NCI-H524 (cell line): ENCODE data around the gene SMIM24.
"Not testable (repeated sequence)": the region's sequence is repeated elsewhere in the genome, so short reads cannot be mapped to it uniquely, and the experiment has no call there.

Experiments
- DNase-seq, 2 experiments: peaks; one replicate each; lab custom pipeline; 2025; lab: John Stamatoyannopoulos, UW

Gene SMIM24

GRCh38 chr19:3455960-3456601 lies 24.2 kb downstream of the SMIM24 start:
- DNase-seq, result no peak

- DNase-seq, result no peak
These were observed 24.9 kb downstream of the SMIM24 start for GRCh38 chr19:3455393-3455955.

DNA sequence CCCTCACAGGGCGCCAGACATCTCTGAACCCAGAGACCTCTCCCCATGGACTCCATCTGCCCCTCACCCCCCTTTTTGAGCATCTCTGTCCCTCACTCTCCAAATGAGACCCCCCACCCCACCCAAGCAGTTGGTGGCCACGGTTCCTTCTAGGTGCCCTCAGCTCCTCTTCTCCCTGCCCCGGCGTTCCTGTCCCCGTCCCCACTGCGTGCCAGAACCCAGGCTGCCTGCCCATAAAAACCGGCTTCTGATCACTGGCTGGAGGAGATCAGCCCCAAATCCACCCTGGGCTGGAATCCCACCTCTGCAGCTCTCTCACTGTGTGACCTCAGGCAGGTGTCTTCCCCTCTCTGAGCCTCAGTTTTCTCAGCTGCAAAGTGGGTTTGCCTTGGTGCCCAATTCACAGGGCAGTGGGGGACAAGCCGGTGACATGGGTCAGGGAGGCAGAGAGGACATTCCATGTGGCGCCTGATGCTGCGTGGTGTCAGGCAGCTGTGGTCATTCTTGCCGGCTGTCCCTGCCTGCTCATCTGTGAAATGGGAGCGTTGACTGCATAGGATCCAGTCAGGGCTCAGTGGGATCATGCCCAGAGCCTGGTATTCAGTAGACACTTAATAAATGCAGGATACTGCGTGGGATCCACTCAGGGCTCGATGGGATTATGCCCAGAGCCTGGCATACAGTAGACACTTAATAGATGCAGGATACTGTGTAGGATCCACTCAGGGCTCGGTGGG lies 25.5 kb downstream of the SMIM24 start:
- DNase-seq, result no peak

DNA sequence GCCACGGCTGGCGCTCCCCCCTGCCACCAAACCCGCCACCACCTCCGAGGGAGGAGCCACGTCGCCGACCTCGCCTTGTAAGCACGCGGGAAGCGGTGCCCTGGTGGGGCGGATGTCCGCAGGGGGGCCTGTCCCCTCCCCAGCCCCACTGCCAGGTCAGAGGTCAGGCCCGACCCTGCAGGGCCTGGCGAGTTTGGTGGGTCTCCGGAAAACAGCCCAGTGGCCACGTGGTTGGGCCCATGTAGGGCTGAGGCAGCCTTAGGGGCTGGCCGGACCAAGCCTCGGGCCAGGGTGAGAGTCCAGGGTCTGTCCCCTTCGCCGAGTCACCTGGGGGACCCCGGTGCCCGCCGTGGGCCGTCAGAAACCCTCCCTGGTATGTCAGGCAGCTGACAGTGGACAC lies 26.5 kb downstream of the SMIM24 start:
- DNase-seq, result no peak

GRCh38 chr19:3452942-3453214 lies 27.4 kb downstream of the SMIM24 start:
- DNase-seq, result not testable (repeated sequence)

- no peak for DNase-seq
These were observed 28.0 kb downstream of the SMIM24 start for GRCh38 chr19:3452171-3452941.

GRCh38 chr19:3451451-3451866 lies 28.9 kb downstream of the SMIM24 start:
- DNase-seq, result no peak

- no peak for DNase-seq
These were observed 29.4 kb downstream of the SMIM24 start for GRCh38 chr19:3450796-3451411.

DNA sequence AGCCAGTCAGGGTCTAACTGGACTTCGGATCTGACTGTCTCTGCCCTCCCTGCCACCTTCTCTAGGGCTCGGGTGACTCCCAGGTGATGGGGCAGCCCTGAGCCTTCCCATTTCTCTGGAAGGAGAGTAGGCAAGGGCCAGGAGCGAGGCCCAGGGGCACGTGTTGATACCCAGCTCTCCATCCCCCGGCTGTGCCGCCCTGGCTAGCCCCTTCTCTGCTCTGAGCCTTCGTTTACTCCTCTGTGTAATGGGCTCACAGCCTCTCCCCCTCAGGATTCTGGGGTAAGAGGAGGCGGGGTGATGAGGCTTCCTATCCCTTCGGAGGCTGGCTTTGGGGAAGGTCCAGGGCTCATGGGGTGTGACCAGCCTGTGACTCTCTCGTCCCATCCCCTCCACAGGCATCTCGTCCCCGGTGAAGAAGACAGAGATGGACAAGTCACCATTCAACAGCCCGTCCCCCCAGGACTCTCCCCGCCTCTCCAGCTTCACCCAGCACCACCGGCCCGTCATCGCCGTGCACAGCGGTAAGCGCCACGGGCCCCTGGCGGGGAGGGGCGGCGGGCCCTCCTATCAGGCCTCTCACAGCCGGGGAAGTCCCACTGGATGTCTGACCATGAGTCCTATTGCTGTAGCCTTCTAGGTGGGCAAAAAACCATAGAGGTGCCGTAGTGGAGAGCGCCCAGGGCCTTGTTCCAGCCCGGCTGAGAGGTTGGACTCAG lies 31.6 kb downstream of the SMIM24 start:
- DNase-seq, result no peak

DNA sequence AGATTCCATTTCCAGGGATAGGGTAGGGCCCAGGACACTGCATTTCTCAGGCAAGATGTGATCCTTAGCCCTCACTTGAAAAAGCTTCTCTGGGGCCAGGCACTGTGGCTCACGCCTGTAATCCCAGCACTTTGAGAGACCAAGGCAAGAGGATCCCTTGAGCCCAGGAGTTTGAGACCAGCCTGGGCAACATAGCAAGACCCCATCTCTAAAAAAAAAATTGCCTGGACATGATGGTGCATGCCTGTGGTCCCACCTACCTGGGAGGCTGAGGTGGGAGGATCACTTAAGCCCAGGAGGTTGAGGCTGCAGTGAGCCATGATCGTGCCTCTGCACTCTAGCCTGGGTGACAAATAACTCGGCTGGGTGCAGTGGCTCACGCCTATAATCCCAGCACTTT lies 33.7 kb downstream of the SMIM24 start:
- DNase-seq, result not testable (repeated sequence)

GRCh38 chr19:3444695-3445234 lies 35.6 kb downstream of the SMIM24 start:
- no peak for DNase-seq

DNA sequence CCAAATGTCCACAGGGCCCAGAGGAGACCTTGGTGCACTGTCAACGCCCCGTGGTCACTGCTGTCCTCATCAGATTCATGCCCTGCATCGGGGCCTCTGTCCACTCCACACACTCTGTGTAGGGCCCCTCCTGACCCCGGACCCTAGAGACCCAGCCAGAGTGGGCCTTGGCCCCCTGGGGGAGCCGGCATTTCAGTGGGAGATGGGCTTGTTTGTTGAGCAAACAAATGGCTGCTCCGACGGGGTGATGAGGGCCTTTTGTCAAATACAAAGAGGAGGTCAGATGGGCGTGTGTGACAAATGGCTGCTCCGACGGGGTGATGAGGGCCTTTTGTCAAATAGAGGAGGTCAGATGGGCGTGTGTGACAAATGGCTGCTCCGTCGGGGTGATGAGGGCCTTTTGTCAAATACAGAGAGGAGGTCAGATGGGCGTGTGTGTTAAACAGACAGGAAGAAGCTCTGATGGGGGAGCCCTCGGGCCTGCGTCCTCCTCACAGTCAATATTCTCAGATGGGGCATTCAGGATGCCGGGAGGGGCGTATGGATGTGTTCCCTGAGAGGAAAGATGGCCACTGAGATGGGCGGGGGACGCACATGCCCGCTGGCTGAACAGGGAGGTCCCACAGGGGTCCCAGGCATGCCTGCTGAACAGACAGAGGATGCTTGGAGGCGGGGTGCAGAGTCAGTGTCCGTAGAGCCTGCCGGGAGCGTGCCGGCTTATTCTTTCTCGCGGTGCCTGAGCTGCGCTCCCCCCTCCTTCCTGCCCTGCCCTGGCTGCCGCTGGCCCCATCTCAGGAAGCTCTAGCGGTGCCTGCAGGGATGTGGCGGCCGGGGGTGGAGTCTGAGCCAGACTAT lies 36.3 kb downstream of the SMIM24 start:
- DNase-seq, result no peak

DNA sequence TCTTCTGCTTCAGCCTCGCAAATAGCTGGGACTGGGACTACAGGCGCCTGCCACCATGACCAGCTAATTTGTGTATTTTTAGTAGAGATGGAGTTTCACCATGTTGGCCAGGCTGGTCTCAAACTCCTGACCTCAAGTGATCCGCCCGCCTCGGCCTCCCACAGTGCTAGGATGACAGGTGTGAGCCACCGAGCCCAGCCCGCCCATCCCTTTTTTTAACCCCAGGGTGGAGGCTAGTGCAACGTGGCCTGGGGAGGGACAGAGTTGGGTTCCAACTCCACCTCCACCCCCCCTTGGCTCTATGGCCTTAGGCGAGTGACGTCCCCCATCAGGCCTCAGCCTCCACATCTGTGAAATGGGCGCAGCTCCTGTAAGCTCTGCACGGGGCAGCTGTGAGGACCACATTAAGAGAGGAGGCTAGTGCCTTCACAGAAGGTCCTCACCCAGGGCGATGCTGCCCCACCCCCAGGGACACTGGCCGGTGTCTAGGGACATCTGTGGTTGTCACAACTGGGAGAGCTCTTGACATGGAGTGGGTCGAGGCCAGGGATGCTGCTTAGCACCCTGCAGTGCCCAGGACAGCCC lies 37.7 kb downstream of the SMIM24 start:
- DNase-seq, result no peak

GRCh38 chr19:3441986-3442329 lies 38.4 kb downstream of the SMIM24 start:
- no peak for DNase-seq

- DNase-seq, result no peak
These were observed 39.0 kb downstream of the SMIM24 start for GRCh38 chr19:3441089-3441985.

DNA sequence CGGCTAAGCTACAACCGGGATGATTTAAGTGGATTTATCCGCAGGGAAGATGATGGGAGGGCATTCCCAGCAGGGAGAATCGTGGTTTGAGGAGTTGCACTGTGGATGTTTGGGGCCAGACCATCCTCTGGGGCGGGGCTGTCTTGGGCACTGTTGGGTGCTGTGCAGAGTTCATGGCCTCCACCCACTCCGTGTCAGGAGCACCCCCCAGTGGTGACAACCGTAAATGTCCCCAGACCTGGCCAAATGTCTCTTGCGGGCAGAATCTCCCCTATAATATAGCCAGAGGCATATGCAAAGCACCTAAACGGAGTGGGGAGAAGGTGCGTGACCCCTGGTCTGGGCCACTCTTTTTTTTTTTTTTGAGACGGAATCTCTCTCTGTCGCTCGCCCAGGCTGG lies 40.2 kb downstream of the SMIM24 start:
- peak in 1 of 2 experiments; percentile 40 for DNase-seq

DNA sequence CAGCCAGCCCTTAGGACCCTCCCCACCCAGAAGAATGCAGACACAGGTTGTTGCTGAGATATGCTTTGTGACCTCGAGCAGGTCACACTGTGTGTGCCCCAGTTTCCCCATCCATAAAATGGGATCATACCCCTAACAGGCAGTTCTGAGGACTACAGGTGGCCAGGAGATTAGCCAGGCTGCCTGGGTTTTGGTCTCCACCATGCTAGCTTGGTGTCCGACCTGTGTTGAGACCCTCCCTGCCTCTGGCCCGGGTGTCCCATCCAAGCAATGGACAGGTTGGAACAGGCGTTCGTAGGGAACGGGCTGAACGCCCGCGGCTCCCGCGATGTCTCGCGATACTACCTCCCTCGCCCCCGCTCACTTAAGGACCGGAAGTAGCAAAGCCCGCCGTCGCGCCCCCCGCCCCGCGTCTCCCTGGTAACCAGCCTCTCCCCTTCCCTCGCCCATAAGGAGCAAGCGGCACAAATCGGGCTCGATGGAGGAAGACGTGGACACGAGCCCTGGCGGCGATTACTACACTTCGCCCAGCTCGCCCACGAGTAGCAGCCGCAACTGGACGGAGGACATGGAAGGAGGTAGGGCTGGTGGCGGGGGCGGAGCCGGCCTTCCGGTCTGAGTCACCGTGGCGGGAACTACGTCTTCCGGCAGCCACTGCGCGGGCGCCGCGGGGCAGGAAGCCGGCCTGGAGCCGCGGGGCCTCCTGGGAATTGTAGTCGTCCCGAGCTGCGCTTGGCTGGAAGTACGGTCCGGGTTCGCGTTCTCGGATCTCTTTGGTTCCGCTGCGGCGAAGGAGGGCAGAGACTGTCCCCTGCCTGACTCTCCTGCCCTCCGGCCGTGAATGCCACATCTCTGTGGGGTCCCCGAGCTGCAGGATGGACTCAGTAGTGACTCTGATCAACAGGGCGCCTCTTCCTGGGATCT lies 45.4 kb downstream of the SMIM24 start:
- DNase-seq, result peak; percentile 94 to 95
